ENCODE data around the gene NDUFA13. TPM values are rescaled to one million over a fixed set of nuclear protein-coding genes. Genes with fewer than 3 reads are reported as not detected.

NDUFA13 gene
- polyA plus RNA-seq, 1 donor from 2014 or later: 266 TPM

DNA sequence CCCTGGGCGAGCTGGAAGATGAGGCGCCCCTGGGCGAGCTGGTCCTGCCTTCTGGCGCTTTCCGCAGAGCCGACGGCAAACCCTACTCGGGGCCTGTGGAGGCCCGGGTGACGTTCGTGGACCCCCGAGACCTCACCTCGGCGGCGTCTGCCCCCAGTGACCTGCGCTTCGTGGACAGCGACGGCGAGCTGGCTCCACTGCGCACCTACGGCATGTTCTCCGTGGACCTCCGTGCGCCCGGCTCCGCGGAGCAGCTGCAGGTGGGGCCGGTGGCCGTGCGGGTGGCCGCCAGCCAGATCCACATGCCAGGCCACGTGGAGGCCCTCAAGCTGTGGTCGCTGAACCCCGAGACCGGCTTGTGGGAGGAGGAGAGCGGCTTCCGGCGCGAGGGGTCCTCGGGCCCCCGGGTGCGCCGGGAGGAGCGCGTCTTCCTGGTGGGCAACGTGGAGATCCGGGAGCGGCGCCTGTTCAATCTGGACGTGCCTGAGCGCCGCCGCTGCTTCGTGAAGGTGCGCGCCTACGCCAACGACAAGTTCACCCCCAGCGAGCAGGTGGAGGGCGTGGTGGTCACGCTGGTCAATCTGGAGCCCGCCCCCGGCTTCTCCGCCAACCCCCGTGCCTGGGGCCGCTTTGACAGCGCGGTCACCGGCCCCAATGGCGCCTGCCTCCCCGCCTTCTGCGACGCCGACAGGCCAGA, 28.4 kb downstream of the NDUFA13 start:
- Histone ChIP-seq H3K27me3 (ENCODE audit: insufficient read depth, low read depth, low read length) (no peaks in the 10 kb centered on the region), H2AFZ (ENCODE audit: low read depth, low read length) (no peak overlapping the region)
- no peak for TF ChIP-seq RAD21 (conservative IDR thresholded peaks at IDR 0.05)
- TF ChIP-seq POLR2AphosphoS5 (IDR thresholded peaks at IDR 0.05): no peak

DNA sequence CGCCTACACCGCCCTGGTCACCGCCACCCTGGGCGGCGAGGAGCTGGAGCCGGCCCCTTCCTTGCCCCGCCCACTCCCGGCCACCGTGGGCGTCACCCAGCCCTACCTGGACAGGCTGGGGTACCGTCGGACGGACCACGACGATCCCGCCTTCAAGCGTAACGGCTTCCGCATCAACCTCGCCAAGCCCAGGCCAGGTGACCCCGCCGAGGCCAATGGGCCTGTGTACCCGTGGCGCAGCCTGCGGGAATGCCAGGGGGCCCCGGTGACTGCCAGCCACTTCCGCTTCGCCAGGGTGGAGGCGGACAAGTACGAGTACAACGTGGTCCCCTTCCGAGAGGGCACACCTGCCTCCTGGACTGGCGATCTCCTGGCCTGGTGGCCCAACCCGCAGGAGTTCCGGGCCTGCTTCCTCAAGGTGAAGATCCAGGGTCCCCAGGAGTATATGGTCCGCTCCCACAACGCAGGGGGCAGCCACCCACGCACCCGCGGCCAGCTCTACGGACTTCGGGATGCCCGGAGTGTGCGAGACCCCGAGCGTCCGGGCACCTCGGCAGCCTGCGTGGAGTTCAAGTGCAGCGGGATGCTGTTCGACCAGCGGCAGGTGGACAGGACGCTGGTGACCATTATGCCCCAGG, 29.0 kb downstream of the NDUFA13 start:
- no peak overlapping the region for H3K27ac ChIP-seq (ENCODE audit: low read length)
- H2AFZ ChIP-seq (ENCODE audit: low read depth, low read length): no peak overlapping the region
- no peaks in the 10 kb centered on the region for H3K36me3 ChIP-seq (ENCODE audit: insufficient read depth, low read length)
- no peak overlapping the region for H3K9ac ChIP-seq (ENCODE audit: low read length)
- H3K9me2 ChIP-seq (ENCODE audit: insufficient read depth, low read length): no peaks in the 10 kb centered on the region
- no peaks in the 10 kb centered on the region for H3K9me3 ChIP-seq (ENCODE audit: low read length)
- H4K20me1 ChIP-seq (ENCODE audit: insufficient read depth): no peaks in the 10 kb centered on the region
- no peak for TF ChIP-seq TAF1 (IDR thresholded peaks at IDR 0.05; ENCODE audit: low read depth)
- no peak overlapping the region for H3K4me3 ChIP-seq (ENCODE audit: low read length)
- no peaks in the 10 kb centered on the region for H3K79me2 ChIP-seq (replicated peaks; ENCODE audit: insufficient read depth, low read length)
- no peaks in the 10 kb centered on the region for H3F3A ChIP-seq (ENCODE audit: insufficient read depth, low read length, poor library complexity, severe bottlenecking)
- H3K4me2 ChIP-seq (ENCODE audit: low read length): no peak overlapping the region
- H3K27me3 ChIP-seq (ENCODE audit: insufficient read depth, low read depth, low read length): no peaks in the 10 kb centered on the region

More for the DNA sequence above, 28.4 kb downstream of the NDUFA13 start:
- Histone ChIP-seq H3K4me2 (ENCODE audit: low read length) (no peak overlapping the region), H3K27ac (ENCODE audit: low read length) (no peak overlapping the region), H3K36me3 (ENCODE audit: insufficient read depth, low read length) (no peaks in the 10 kb centered on the region), H3K4me3 (ENCODE audit: low read length) (no peak overlapping the region), H3K79me2 (replicated peaks; ENCODE audit: insufficient read depth, low read length) (no peaks in the 10 kb centered on the region), H3K9ac (ENCODE audit: low read length) (no peak overlapping the region), H3F3A (ENCODE audit: insufficient read depth, low read length, poor library complexity, severe bottlenecking) (no peaks in the 10 kb centered on the region), H3K9me3 (ENCODE audit: low read length) (no peaks in the 10 kb centered on the region), H3K9me2 (ENCODE audit: insufficient read depth, low read length) (no peaks in the 10 kb centered on the region), H4K20me1 (ENCODE audit: insufficient read depth) (no peaks in the 10 kb centered on the region)

DNA sequence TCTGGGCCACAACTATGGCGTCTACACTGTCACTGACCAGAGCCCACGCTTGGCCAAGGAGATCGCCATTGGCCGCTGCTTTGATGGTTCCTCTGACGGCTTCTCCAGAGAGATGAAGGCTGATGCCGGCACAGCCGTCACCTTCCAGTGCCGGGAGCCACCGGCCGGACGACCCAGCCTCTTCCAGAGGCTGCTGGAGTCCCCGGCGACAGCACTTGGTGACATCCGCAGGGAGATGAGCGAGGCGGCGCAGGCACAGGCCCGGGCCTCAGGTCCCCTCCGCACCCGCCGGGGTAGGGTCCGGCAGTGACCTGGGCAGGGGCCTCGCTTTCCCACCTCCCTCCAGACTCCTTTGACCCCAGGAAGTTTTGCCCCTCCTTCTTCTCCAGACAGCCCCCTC, 29.7 kb downstream of the NDUFA13 start:
- H4K20me1 ChIP-seq (ENCODE audit: insufficient read depth): no peaks in the 10 kb centered on the region
- H3K9ac ChIP-seq (ENCODE audit: low read length): no peak overlapping the region
- no peak overlapping the region for H2AFZ ChIP-seq (ENCODE audit: low read depth, low read length)
- H3K4me3 ChIP-seq (ENCODE audit: low read length): no peak overlapping the region
- H3F3A ChIP-seq (ENCODE audit: insufficient read depth, low read length, poor library complexity, severe bottlenecking): no peaks in the 10 kb centered on the region
- H3K4me2 ChIP-seq (ENCODE audit: low read length): no peak overlapping the region
- no peaks in the 10 kb centered on the region for H3K27me3 ChIP-seq (ENCODE audit: insufficient read depth, low read depth, low read length)
- H3K79me2 ChIP-seq (replicated peaks; ENCODE audit: insufficient read depth, low read length): no peaks in the 10 kb centered on the region
- H3K9me3 ChIP-seq (ENCODE audit: low read length): no peaks in the 10 kb centered on the region
- TF ChIP-seq, protein P1, sequence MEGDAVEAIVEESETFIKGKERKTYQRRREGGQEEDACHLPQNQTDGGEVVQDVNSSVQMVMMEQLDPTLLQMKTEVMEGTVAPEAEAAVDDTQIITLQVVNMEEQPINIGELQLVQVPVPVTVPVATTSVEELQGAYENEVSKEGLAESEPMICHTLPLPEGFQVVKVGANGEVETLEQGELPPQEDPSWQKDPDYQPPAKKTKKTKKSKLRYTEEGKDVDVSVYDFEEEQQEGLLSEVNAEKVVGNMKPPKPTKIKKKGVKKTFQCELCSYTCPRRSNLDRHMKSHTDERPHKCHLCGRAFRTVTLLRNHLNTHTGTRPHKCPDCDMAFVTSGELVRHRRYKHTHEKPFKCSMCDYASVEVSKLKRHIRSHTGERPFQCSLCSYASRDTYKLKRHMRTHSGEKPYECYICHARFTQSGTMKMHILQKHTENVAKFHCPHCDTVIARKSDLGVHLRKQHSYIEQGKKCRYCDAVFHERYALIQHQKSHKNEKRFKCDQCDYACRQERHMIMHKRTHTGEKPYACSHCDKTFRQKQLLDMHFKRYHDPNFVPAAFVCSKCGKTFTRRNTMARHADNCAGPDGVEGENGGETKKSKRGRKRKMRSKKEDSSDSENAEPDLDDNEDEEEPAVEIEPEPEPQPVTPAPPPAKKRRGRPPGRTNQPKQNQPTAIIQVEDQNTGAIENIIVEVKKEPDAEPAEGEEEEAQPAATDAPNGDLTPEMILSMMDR (IDR thresholded peaks at IDR 0.05; ENCODE audit: poor library complexity, severe bottlenecking): no peak
- no peak for TF ChIP-seq EP300 (conservative IDR thresholded peaks at IDR 0.05; ENCODE audit: poor library complexity, severe bottlenecking)
- no peak for TF ChIP-seq TAF1 (IDR thresholded peaks at IDR 0.05; ENCODE audit: low read depth)
- TF ChIP-seq, protein P2, sequence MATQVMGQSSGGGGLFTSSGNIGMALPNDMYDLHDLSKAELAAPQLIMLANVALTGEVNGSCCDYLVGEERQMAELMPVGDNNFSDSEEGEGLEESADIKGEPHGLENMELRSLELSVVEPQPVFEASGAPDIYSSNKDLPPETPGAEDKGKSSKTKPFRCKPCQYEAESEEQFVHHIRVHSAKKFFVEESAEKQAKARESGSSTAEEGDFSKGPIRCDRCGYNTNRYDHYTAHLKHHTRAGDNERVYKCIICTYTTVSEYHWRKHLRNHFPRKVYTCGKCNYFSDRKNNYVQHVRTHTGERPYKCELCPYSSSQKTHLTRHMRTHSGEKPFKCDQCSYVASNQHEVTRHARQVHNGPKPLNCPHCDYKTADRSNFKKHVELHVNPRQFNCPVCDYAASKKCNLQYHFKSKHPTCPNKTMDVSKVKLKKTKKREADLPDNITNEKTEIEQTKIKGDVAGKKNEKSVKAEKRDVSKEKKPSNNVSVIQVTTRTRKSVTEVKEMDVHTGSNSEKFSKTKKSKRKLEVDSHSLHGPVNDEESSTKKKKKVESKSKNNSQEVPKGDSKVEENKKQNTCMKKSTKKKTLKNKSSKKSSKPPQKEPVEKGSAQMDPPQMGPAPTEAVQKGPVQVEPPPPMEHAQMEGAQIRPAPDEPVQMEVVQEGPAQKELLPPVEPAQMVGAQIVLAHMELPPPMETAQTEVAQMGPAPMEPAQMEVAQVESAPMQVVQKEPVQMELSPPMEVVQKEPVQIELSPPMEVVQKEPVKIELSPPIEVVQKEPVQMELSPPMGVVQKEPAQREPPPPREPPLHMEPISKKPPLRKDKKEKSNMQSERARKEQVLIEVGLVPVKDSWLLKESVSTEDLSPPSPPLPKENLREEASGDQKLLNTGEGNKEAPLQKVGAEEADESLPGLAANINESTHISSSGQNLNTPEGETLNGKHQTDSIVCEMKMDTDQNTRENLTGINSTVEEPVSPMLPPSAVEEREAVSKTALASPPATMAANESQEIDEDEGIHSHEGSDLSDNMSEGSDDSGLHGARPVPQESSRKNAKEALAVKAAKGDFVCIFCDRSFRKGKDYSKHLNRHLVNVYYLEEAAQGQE (IDR thresholded peaks at IDR 0.05; ENCODE audit: borderline replicate concordance): no peak
- TF ChIP-seq MXI1 (conservative IDR thresholded peaks at IDR 0.05; ENCODE audit: poor library complexity, severe bottlenecking): no peak
- no peak for TF ChIP-seq SMC3 (conservative IDR thresholded peaks at IDR 0.05; ENCODE audit: poor library complexity)
- no peak for TF ChIP-seq EZH2 (IDR thresholded peaks at IDR 0.05; ENCODE audit: borderline replicate concordance, insufficient read depth, low read length, poor library complexity, severe bottlenecking)
- TF ChIP-seq POLR2AphosphoS5 (IDR thresholded peaks at IDR 0.05): no peak
- TF ChIP-seq RAD21 (conservative IDR thresholded peaks at IDR 0.05): no peak
- no peaks in the 10 kb centered on the region for H3K36me3 ChIP-seq (ENCODE audit: insufficient read depth, low read length)
- no peak overlapping the region for H3K27ac ChIP-seq (ENCODE audit: low read length)
- H3K9me2 ChIP-seq (ENCODE audit: insufficient read depth, low read length): no peaks in the 10 kb centered on the region
